Cardiac muscle cell (in vitro differentiated cells and primary cell): ENCODE data around the gene ITGB2. TPM values are rescaled to one million over a fixed set of nuclear protein-coding genes. Genes with fewer than 3 reads are reported as not detected.

ENCODE experiments used
- DNase-seq, 2 donors: peaks; one replicate each; pipeline versions ENCODE4 v3.0.0 to v3.0.0-alpha.2; 2010 to 2017; ENCODE audit warnings: low read depth in 1 of 2, low spot score in 1 of 2
- H3K27ac ChIP-seq: fragments of 200-600 bp; sonication (generic); 2 replicates; pipeline ENCODE4 v1.5.1; 2016
- H3K27me3 ChIP-seq: fragments of 200-600 bp; sonication (generic); 2 replicates; pipeline ENCODE4 v1.6.0; 2016; ENCODE audit warnings: control low read depth
- H3K36me3 ChIP-seq: fragments of 200-600 bp; sonication (generic); 2 replicates; pipeline ENCODE4 v1.5.1; 2016; ENCODE audit warnings: control low read depth
- H3K4me1 ChIP-seq: fragments of 200-600 bp; sonication (generic); 2 replicates; pipeline ENCODE4 v1.8.1; 2017; ENCODE audit warnings: low read depth, mild to moderate bottlenecking, mixed run types
- H3K4me3 ChIP-seq: fragments of 200-600 bp; sonication (generic); 2 replicates; pipeline ENCODE4 v1.5.1; 2016; ENCODE audit warnings: mild to moderate bottlenecking
- H3K9me3 ChIP-seq: fragments of 200-600 bp; sonication (generic); 2 replicates; pipeline ENCODE4 v1.5.1; 2017; ENCODE audit warnings: low read depth, mild to moderate bottlenecking, control low read depth
- CTCF ChIP-seq: IDR thresholded peaks from 2 replicates; pipeline ENCODE4 v1.5.1; 2012; ENCODE audit warnings: low read depth, mild to moderate bottlenecking, low read length
- polyA plus RNA-seq: library from polyadenylated mRNA; unstranded; fragments of >200 nt; fragmentation: Nextera tagmentation; extraction: Ambion mirVana; gene quantifications from 2 replicates; pipeline ENCODE4 v1.2.1, GENCODE V29; 2016
- total RNA-seq: library from RNA; depleted of rRNA; stranded (reverse); fragments of >200 nt; gene quantifications from 2 replicates; pipeline ENCODE4 v1.2.3, GENCODE V29; 2016

ITGB2 gene
- total and polyA plus RNA-seq, 2 experiments from 2014 or later = 0.27 to 0.57 TPM

GRCh38 chr21:44908908-44909307 is 11.8 kb downstream of the ITGB2 start:
- H3K4me1 ChIP-seq = peaks cover 16% of the 10 kb centered on the region
- H3K36me3 ChIP-seq = no peaks in the 10 kb centered on the region
- H3K4me3 ChIP-seq = no peak overlapping the region
- TF ChIP-seq CTCF = no peak
- H3K27ac ChIP-seq = no peak overlapping the region
- no peaks in the 10 kb centered on the region for H3K27me3 ChIP-seq
- no peaks in the 10 kb centered on the region for H3K9me3 ChIP-seq
- no peak for DNase-seq

- Histone ChIP-seq H3K9me3 (no peaks in the 10 kb centered on the region), H3K27ac (peak overlapping the region; percentile 30), H3K4me1 (peaks cover 16% of the 10 kb centered on the region), H3K36me3 (no peaks in the 10 kb centered on the region), H3K27me3 (no peaks in the 10 kb centered on the region), H3K4me3 (no peak overlapping the region)
- DNase-seq = peak in 1 of 2 donors; percentile 62
- no peak for TF ChIP-seq CTCF
Measured at GRCh38 chr21:44907966-44908895, 12.5 kb downstream of the ITGB2 start.

GRCh38 chr21:44907225-44907965 is 13.3 kb downstream of the ITGB2 start:
- Histone ChIP-seq H3K36me3 (no peaks in the 10 kb centered on the region), H3K27me3 (no peaks in the 10 kb centered on the region), H3K4me3 (no peak overlapping the region), H3K4me1 (peaks cover 16% of the 10 kb centered on the region), H3K9me3 (no peaks in the 10 kb centered on the region), H3K27ac (peak overlapping the region; percentile 30)
- no peak for DNase-seq
- peak; percentile 10 for TF ChIP-seq CTCF

- Histone ChIP-seq H3K9me3 (no peaks in the 10 kb centered on the region), H3K4me3 (no peak overlapping the region), H3K4me1 (peaks cover 16% of the 10 kb centered on the region), H3K36me3 (no peaks in the 10 kb centered on the region), H3K27ac (no peak overlapping the region), H3K27me3 (no peaks in the 10 kb centered on the region)
- no peak for DNase-seq
- TF ChIP-seq CTCF = no peak
Measured at GRCh38 chr21:44905728-44906090, 15.0 kb downstream of the ITGB2 start.

DNA sequence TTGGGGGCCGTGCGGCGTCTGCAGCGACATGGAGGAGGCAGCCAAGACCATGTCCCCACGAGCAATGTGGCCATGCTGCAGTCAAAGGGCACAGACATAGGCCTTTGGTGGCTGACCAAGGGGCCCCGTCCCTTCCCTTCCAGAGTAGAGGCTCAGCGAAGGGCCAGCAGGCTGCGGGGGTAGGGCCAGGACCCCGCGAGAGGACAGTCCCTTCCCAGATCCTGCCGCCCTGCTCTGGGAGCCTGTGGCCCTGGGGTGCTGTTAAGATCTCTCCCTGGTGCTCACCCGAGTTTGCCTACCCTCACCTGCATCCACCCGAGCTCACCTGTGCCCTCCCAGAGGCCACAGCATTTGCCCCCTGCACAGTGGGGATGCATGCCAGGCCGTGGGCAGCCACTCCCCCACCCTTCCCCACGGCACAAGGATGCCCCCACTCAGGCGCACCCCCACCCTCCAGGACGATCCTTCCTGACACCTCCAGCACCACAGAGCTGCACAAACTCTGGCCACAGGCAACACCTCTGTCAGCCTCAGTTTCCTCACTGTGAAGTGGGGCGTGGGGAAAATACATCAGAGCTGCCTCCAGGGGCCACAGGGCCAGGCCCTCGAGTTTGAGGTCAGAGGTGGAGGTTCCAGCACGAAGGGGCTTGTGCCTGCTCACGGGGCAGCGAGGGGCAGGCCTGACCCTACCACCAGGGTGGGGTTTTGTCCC is 15.5 kb downstream of the ITGB2 start:
- Histone ChIP-seq H3K27ac (no peak overlapping the region), H3K9me3 (no peaks in the 10 kb centered on the region), H3K27me3 (no peaks in the 10 kb centered on the region), H3K4me1 (peaks cover 16% of the 10 kb centered on the region), H3K36me3 (no peaks in the 10 kb centered on the region), H3K4me3 (no peak overlapping the region)
- no peak for TF ChIP-seq CTCF
- DNase-seq = no peak
